GM12864 (cell line): ENCODE measurements around the gene SLC8B1.

Source experiments
- DNase-seq: peaks from one replicate; pipeline ENCODE4 v3.0.0-alpha.2; 2011; ENCODE audit warnings: low read depth
- H3K4me3 ChIP-seq: 2 replicates; pipeline ENCODE4 v1.5.1; 2011; ENCODE audit warnings: mild to moderate bottlenecking, low read depth, low read length, control low read depth
- TF ChIP-seq, protein P1 (sequence below): IDR thresholded peaks from 2 replicates; pipeline ENCODE4 v1.5.1; 2011; ENCODE audit warnings: low read depth, mild to moderate bottlenecking, moderate library complexity, low read length, control low read depth, inconsistent platforms; ENCODE audit errors: missing control alignments

The SLC8B1 gene

DNA sequence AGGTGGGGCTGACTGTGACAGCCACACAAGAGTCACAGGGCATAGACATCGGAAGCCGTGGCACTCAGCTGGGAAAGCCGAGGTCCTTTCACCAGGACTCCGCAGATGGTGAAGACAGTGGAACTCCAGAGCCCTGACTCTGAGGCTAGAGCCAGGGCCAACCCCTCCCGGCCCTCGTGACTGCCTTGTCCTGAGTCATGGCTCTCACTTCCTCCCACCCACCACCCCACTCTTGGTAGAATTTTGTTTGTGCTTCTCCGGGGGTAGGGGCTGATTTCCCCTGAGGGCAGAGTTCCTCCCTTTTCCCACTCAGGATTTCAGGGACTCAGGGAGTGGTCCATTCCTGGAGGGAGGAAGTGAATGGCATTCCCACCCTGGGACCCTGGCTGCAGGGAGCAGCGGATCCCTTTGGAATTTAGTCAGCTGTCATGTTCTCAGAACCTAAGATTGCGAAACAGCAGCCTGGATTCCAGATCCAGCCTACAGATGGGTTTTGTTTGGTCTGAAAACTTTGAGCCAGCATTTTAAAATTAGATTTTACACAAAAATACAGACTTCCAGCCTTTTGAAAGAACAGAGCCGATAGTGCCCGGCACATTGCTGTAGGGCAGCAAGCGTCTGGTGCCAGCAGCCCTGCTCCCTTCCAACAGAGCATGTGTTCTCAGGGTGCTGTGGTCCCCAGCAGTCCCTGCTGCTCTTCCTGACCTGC lies 62.9 kb downstream of the SLC8B1 start:
- H3K4me3 ChIP-seq: no peak overlapping the region
- DNase-seq: no peak
- TF ChIP-seq, protein P1, sequence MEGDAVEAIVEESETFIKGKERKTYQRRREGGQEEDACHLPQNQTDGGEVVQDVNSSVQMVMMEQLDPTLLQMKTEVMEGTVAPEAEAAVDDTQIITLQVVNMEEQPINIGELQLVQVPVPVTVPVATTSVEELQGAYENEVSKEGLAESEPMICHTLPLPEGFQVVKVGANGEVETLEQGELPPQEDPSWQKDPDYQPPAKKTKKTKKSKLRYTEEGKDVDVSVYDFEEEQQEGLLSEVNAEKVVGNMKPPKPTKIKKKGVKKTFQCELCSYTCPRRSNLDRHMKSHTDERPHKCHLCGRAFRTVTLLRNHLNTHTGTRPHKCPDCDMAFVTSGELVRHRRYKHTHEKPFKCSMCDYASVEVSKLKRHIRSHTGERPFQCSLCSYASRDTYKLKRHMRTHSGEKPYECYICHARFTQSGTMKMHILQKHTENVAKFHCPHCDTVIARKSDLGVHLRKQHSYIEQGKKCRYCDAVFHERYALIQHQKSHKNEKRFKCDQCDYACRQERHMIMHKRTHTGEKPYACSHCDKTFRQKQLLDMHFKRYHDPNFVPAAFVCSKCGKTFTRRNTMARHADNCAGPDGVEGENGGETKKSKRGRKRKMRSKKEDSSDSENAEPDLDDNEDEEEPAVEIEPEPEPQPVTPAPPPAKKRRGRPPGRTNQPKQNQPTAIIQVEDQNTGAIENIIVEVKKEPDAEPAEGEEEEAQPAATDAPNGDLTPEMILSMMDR: no peak

DNA sequence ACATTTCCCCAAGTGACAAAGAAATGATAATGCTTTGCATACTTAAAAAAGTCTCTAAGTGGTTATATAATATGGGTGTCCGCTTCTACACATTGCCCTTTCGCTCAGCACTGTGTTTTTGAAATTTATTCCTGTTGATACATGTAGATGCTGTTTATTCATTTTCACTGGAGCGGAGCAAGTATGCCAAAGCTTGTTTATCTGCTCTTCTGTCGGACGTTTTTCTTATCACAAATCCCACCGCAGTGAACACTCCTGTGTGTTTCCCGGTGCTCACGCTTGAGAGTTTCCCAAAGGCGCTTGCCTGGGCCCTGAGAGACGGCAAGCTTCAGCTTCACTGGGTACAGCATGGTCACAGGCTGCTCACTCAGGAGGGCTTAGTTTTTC lies 63.5 kb downstream of the SLC8B1 start:
- TF ChIP-seq, protein P1: no peak
- H3K4me3 ChIP-seq: no peak overlapping the region
- DNase-seq: no peak

DNA sequence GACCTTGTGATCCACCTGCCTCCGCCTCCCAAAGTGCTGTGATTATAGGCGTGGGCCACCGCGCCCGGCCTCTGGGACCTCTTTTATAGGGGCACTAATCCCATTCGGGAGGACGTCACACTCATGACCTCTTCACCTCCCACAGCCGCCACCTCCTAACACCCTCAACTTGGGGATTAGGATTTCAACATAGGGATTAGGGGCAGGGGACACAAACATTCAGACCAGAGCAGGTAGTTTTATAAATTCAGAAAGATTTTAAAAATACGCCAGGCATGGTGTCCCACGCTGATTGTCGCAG lies 64.2 kb downstream of the SLC8B1 start:
- no peak for DNase-seq
- no peak overlapping the region for H3K4me3 ChIP-seq
- TF ChIP-seq, protein P1: no peak

DNA sequence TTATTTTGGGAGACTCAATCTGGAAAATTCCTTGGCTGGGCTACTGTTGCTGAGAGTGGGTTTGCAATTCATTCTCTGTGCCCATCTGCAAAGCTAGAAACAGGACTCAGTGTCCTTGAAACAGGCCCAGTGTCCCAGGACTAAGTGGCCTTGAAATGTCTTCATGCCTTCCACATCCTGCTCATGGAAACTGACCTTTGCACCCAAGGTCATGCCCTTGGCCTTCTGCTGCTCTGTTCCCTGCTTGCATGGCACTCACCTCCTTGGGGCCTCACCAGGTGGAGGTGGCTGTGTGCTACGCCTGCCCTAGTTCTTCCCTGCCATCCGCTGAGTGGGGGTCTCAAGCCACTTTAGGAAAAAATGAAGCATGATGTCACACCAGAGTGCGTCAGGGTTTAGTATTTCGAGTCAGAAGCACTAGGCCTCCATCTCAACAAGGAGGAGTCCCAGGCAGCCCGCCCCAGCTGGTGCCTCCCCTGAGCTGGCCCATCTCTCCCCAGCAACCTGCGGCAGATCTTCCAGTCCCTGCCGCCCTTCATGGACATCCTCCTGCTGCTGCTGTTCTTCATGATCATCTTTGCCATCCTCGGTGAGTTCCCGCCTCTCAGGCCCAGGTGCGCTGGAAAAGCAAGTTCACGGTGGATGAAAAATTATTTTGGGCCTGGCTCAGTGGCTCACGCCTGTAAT lies 65.5 kb downstream of the SLC8B1 start:
- TF ChIP-seq, protein P1: no peak
- no peak for DNase-seq
- no peak overlapping the region for H3K4me3 ChIP-seq

DNA sequence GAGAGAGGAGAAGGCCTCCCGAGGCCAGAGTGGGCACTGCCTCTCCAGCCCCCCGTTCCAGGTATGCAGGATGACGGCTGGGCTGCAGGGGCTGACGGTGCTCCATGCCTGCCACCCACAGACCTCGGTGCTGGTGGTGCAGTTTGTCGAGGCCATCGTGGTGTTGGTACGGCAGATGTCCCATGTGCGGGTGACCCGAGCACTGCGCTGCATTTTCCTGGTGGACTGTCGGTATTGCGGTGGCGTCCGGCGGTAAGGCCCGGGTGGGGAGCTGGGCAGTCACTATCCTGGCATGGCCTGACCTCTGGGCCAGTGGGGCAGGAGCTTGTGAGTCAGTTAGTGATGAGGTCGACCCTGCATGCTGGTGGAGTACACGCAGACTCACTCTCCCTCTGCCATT lies 66.3 kb downstream of the SLC8B1 start:
- no peak for DNase-seq
- TF ChIP-seq, protein P1: no peak
- no peak overlapping the region for H3K4me3 ChIP-seq

DNA sequence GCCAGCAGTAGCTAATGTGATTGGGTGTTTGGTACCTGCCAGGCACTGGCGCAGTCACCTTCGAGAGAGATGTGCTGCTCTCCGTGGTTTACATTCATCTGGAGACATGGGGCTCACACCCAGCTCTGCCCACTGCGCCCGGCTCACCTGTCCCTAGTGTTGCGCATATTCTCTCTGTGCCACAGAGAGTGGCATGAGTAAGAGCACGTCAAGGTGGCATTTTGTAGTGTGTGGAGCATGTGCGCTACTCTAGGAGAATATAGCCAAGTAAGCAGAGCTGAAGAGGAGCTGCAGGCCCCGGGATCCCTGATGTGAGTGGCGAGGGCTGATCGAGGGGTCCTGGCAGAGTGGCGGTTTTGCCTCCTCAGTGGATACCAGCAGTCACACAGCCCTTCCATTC lies 66.8 kb downstream of the SLC8B1 start:
- TF ChIP-seq, protein P1: no peak
- no peak for DNase-seq
- H3K4me3 ChIP-seq: no peak overlapping the region

DNA sequence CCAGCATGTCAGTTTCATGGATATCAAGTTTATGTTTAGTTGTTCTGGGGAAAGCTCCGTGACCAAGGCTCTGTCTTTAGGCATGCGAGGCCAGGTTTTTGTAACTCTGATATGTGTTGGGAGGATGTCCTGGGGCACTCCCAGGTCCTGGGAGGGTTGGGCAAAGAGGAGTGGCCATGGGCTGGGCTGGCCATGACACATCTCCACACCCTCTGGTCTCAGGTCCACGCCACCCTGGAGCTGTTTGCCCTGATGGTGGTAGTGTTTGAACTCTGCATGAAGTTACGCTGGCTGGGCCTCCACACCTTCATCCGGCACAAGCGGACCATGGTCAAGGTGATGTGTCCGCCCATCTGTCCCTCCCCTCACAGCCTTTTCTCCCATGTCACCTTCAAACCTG lies 67.3 kb downstream of the SLC8B1 start:
- no peak for DNase-seq
- no peak overlapping the region for H3K4me3 ChIP-seq
- TF ChIP-seq, protein P1: no peak
